ENCODE data around the gene FXYD2. TPM values are rescaled to one million over a fixed set of nuclear protein-coding genes. Genes with fewer than 3 reads are reported as not detected.

The FXYD2 gene
- total RNA-seq, 4 donors from 2014 or later, result 0.19 to 0.95 TPM; not detected in 2

DNA sequence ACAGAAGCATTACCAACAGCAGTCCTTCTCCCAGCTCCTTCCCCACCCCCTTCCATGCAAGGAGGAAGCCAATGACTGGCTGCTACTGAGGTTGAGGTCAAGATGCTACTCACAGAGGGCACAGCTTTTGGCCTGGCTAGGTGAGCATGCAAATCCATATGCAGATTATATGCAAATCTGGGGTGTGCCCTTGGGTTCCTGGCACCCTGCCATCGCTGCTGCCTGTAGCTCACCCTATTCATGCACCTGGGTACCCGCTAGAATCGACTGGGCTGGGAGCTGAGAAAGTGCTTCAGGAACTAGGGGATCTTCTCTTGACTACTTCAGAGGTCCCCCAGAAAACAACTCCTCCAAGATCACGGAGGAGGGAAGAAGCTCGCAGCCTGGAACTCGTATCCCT lies 31.6 kb downstream of the FXYD2 start:
- DNase-seq, result no peak
- H3K4me1 ChIP-seq, result peaks cover 11 to 26% (median 20%) of the 10 kb centered on the region in 3 donors
- no peak overlapping the region for H3K4me3 ChIP-seq
- TF ChIP-seq CTCF (IDR thresholded peaks at IDR 0.05) (no peak), POLR2A (IDR thresholded peaks at IDR 0.05) (no peak)
- intact Hi-C loops (cut with DNase I), result no loop called here
- peaks cover 9 to 94% (median 19%) of the 10 kb centered on the region in 4 donors for H3K27me3 ChIP-seq
- no peak overlapping the region for H3K27ac ChIP-seq
- WGBS, 2 donors, result 82 to 83% methylated on average over 3 to 5 of the region's 6 CpGs
- no peaks in the 10 kb centered on the region for H3K9me3 ChIP-seq
- no peaks in the 10 kb centered on the region for H3K36me3 ChIP-seq

- no peak overlapping the region for H3K4me3 ChIP-seq
- WGBS, 2 donors, result 53 to 68% methylated on average over 2 to 3 of the region's 5 CpGs
- intact Hi-C loops (cut with DNase I), result no loop called here
- peaks cover 9 to 94% (median 17%) of the 10 kb centered on the region in 4 donors for H3K27me3 ChIP-seq
- H3K27ac ChIP-seq, result no peak overlapping the region
- H3K9me3 ChIP-seq, result no peaks in the 10 kb centered on the region
- no peaks in the 10 kb centered on the region for H3K36me3 ChIP-seq
- TF ChIP-seq CTCF (IDR thresholded peaks at IDR 0.05), result no peak
- TF ChIP-seq POLR2A (IDR thresholded peaks at IDR 0.05), result no peak
- DNase-seq, result no peak
- H3K4me1 ChIP-seq, result peaks cover 11 to 24% (median 20%) of the 10 kb centered on the region in 3 donors
These were observed 32.3 kb downstream of the FXYD2 start for GRCh38 chr11:117792241-117792640.

DNA sequence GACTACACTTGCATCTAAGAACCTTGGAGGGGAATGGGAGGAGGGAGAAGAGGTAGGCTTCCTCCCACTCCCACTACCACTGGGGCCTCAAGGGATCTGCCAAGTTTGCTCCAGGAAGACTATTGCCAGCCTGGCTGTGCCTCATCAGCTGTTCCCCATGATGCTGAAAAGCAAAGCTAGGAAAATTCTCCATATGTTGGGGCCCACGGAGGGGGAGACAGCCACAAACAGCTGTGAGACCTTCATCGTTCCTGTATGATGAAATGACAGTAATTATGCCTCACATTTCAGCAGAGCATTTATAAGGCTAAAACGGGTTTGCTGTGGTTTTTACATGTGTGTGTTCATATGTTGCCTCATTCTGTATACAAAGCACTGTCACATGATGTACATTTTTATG lies 34.3 kb downstream of the FXYD2 start:
- Histone ChIP-seq H3K9me3 (no peaks in the 10 kb centered on the region), H3K4me3 (no peak overlapping the region), H3K27me3 (peaks cover 0 to 94% (median 6%) of the 10 kb centered on the region in 4 donors), H3K36me3 (no peaks in the 10 kb centered on the region), H3K27ac (no peak overlapping the region), H3K4me1 (peaks cover 0 to 4% (median 1%) of the 10 kb centered on the region in 3 donors)
- intact Hi-C loops (cut with DNase I), result no loop called here
- DNase-seq, result no peak
- TF ChIP-seq CTCF (IDR thresholded peaks at IDR 0.05) (no peak), POLR2A (IDR thresholded peaks at IDR 0.05) (no peak)
- 41 to 59% methylated on average over 3 of the region's 3 CpGs for WGBS, 2 donors

- no peaks in the 10 kb centered on the region for H3K36me3 ChIP-seq
- no peak for TF ChIP-seq POLR2A (IDR thresholded peaks at IDR 0.05)
- no peak for TF ChIP-seq CTCF (IDR thresholded peaks at IDR 0.05)
- H3K4me1 ChIP-seq, result no peaks in the 10 kb centered on the region
- WGBS, 2 donors, result 79 to 83% methylated on average over 1 to 3 of the region's 4 CpGs
- DNase-seq, result no peak
- peaks cover 0 to 94% (median 0%) of the 10 kb centered on the region in 4 donors for H3K27me3 ChIP-seq
- H3K9me3 ChIP-seq, result no peaks in the 10 kb centered on the region
- H3K27ac ChIP-seq, result no peak overlapping the region
- no peak overlapping the region for H3K4me3 ChIP-seq
- intact Hi-C loops (cut with DNase I), result no loop called here
These were observed 35.3 kb downstream of the FXYD2 start for GRCh38 chr11:117789241-117789640.

GRCh38 chr11:117786135-117786870 lies 38.2 kb downstream of the FXYD2 start:
- peaks cover 0 to 92% (median 0%) of the 10 kb centered on the region in 4 donors for H3K27me3 ChIP-seq
- no peak overlapping the region for H3K4me3 ChIP-seq
- H3K9me3 ChIP-seq, result no peaks in the 10 kb centered on the region
- intact Hi-C loops (cut with DNase I), result no loop called here
- no peak overlapping the region for H3K27ac ChIP-seq
- DNase-seq, result no peak
- 48 to 55% methylated on average over 12 of the region's 14 CpGs for WGBS, 2 donors
- H3K36me3 ChIP-seq, result no peaks in the 10 kb centered on the region
- TF ChIP-seq CTCF (IDR thresholded peaks at IDR 0.05) (no peak), POLR2A (IDR thresholded peaks at IDR 0.05) (no peak)
- H3K4me1 ChIP-seq, result no peaks in the 10 kb centered on the region
